Thymus (tissue), 14 donors: ENCODE data around the gene RFPL4AL1. TPM values are rescaled to one million over a fixed set of nuclear protein-coding genes. Genes with fewer than 3 reads are reported as not detected.
"Not testable (repeated sequence)": the region's sequence is repeated elsewhere in the genome, so short reads cannot be mapped to it uniquely, and the experiment has no call there.

Source experiments
- DNase-seq, 9 donors: peaks; one replicate each; pipeline ENCODE4 v3.0.0-alpha.2; 2013; ENCODE audit warnings: low spot score in 9 of 9, low read depth in 6 of 9, missing footprints in 1 of 9
- H3K27ac ChIP-seq, 2 donors: one replicate each; pipeline ENCODE4 v1.5.1; 2013; ENCODE audit warnings: control low read depth in 1 of 2, low read depth in 1 of 2, low read length in 1 of 2, mild to moderate bottlenecking in 1 of 2, moderate library complexity in 1 of 2
- H3K27me3 ChIP-seq, 2 donors: one replicate each; pipeline ENCODE4 v1.5.1; 2013; ENCODE audit warnings: low read length in 1 of 2; ENCODE audit not compliant: control insufficient read depth in 2 of 2, insufficient read depth in 1 of 2
- H3K36me3 ChIP-seq, 2 donors: one replicate each; pipeline ENCODE4 v1.5.1; 2013; ENCODE audit warnings: low read length in 1 of 2, mild to moderate bottlenecking in 1 of 2, moderate library complexity in 1 of 2; ENCODE audit not compliant: control insufficient read depth in 2 of 2, insufficient read depth in 2 of 2
- H3K4me1 ChIP-seq, 2 donors: one replicate each; pipeline ENCODE4 v1.5.1; 2013; ENCODE audit warnings: low read length in 2 of 2; ENCODE audit not compliant: control insufficient read depth in 2 of 2, insufficient read depth in 2 of 2
- H3K4me3 ChIP-seq, 2 donors: one replicate each; pipeline ENCODE4 v1.5.1; 2013; ENCODE audit warnings: low read length in 2 of 2, control low read depth in 1 of 2, mild to moderate bottlenecking in 1 of 2
- H3K9me3 ChIP-seq, 2 donors: one replicate each; pipeline ENCODE4 v1.5.1; 2013; ENCODE audit warnings: low read length in 1 of 2, mild to moderate bottlenecking in 1 of 2; ENCODE audit not compliant: control insufficient read depth in 2 of 2, insufficient read depth in 1 of 2
- WGBS: extraction: QIAGEN DNeasy Blood & Tissue Kit; methylation state at CpG from one replicate; pipeline ENCODE4 v1.1.7; 2013; 5-methylcytosine and 5-hydroxymethylcytosine counted together
- long read RNA-seq, 10 donors: transcript quantifications; one replicate each; lab custom pipeline, GENCODE V29; 2026
- polyA plus RNA-seq: library from polyadenylated mRNA; stranded (reverse); fragments of 200-250 nt; gene quantifications from one replicate; pipeline ENCODE4 v1.2.3, GENCODE V29; 2013
- total RNA-seq: library from RNA; stranded (reverse); fragments of 120-200 nt; gene quantifications from one replicate; pipeline ENCODE4 v1.2.4, GENCODE V29; 2013
- donor health status: healthy.

The RFPL4AL1 gene
- total RNA-seq, result 0.28 TPM
- 0.05 TPM for polyA plus RNA-seq
- long read RNA-seq, donor 1, result 0 reads
- long read RNA-seq, donor 2, result 0 reads
- long read RNA-seq, donor 3, result 0 reads
- long read RNA-seq, donor 4, result 0 reads
- long read RNA-seq, donor 5, result 0 reads
- long read RNA-seq, donor 6, result 0 reads
- long read RNA-seq, donor 7, result 0 reads
- long read RNA-seq, donor 8, result 0 reads
- long read RNA-seq, donor 9, result 0 reads
- long read RNA-seq, donor 10, result 0 reads

DNA sequence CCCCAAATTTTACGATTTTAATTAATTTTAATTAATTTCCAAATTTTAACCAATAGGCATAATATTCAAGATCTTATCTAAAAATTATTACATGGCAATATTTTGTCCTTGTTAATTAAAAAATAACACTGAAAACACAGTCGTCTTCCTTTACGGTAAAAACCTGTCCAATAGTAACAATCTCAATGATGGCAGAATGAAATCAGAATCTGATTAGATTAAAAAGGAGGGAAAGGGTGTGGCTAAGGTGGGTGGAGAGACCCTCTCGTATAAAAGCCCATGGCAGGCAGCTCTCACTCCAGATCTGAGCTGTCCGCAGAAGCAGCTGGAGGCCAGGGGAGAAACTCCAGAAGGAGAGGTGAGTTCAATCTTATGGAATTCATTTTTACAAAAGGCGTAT is at the start of gene RFPL4AL1:
Gene RFPL4AL1, plus strand, starts transcription at position 301 of the 400 bp plus-strand sequence. CDS start 2,687 bp downstream, outside the sequence.
- H3K36me3 ChIP-seq, H3K4me3 ChIP-seq, H3K27ac ChIP-seq, H3K9me3 ChIP-seq, DNase-seq, H3K4me1 ChIP-seq, H3K27me3 ChIP-seq: not testable (repeated sequence)
- 92% methylated on average over 5 of the region's 6 CpGs for WGBS

GRCh38 chr19:55720214-55720746 is 48.6 kb upstream of the RFPL4AL1 start:
- Histone ChIP-seq H3K4me1 (no peaks in the 10 kb centered on the region), H3K27me3 (peaks cover 0 to 2% of the 10 kb centered on the region in 2 donors), H3K9me3 (no peaks in the 10 kb centered on the region), H3K36me3 (no peaks in the 10 kb centered on the region), H3K27ac (no peak overlapping the region), H3K4me3 (no peak overlapping the region)
- DNase-seq, result no peak
- WGBS, result 75% methylated on average over 5 of the region's 5 CpGs

DNA sequence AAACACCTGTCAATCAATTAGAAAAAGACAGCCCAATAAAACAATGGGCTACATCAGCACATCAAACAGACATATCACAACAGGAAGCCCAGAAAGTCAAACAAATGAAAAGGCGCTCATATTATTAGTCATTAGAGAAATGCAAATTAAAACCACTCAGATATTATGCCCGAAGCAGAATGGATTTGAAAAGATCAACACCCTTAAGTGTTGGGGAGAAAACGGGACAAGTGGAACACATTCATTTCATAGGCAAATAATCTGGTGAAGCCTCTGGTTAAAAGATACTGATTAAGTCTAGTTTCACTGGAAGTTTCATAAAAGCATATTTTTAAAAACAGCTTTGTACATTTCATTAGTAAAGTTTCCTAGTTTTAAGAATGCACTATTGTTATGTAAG is 48.1 kb upstream of the RFPL4AL1 start:
- WGBS, result 96% methylated on average over 3 of the region's 3 CpGs
- DNase-seq, result no peak
- Histone ChIP-seq H3K4me3 (no peak overlapping the region), H3K9me3 (no peaks in the 10 kb centered on the region), H3K4me1 (no peaks in the 10 kb centered on the region), H3K27ac (no peak overlapping the region), H3K36me3 (no peaks in the 10 kb centered on the region), H3K27me3 (peaks cover 0 to 2% of the 10 kb centered on the region in 2 donors)

DNA sequence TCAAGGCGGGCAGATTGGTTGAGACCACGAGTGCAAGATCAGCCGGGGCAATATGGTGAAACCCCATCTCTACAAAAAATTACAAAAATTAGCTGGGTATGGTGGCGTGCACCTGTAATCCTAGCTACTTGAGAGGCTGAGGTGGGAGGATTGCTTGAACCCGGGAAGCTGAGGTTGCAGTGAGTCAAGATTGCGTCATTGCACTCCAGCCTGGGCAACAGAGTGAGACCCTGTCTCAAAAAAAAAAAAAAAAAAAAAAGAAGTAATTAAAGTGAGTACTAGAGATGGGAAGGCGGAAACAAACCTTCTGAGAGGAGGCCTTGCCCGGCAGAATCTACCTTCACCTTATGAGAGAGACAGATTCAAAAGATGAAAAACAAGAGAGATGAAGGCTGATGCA is 45.4 kb upstream of the RFPL4AL1 start:
- H3K9me3 ChIP-seq, result no peaks in the 10 kb centered on the region
- H3K4me3 ChIP-seq, result no peak overlapping the region
- 93% methylated on average over 8 of the region's 8 CpGs for WGBS
- DNase-seq, result no peak
- no peak overlapping the region for H3K27ac ChIP-seq
- no peaks in the 10 kb centered on the region for H3K27me3 ChIP-seq
- H3K36me3 ChIP-seq, result no peaks in the 10 kb centered on the region
- no peaks in the 10 kb centered on the region for H3K4me1 ChIP-seq

DNA sequence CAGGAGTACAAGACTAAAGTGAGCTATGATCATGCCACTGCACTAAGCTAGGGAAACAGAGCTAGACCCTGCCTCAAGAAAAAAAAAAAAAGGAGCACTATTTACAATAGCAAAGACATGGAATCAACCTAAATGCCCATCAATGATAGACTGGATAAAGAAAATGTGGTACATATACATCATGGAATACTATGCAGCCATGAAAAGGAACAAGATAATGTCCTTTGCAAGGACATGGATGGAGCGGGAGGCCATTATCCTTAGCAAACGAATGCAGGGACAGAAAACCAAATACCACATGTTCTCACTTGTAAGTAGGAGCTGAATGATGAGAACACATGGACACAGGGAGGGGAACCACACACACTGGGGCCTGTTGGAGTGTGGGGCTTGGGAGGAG is 38.5 kb upstream of the RFPL4AL1 start:
- not testable (repeated sequence) for H3K9me3 ChIP-seq, H3K27me3 ChIP-seq, H3K36me3 ChIP-seq, H3K4me1 ChIP-seq, DNase-seq, H3K27ac ChIP-seq, H3K4me3 ChIP-seq
- WGBS, result 89% methylated on average over 2 of the region's 2 CpGs

DNA sequence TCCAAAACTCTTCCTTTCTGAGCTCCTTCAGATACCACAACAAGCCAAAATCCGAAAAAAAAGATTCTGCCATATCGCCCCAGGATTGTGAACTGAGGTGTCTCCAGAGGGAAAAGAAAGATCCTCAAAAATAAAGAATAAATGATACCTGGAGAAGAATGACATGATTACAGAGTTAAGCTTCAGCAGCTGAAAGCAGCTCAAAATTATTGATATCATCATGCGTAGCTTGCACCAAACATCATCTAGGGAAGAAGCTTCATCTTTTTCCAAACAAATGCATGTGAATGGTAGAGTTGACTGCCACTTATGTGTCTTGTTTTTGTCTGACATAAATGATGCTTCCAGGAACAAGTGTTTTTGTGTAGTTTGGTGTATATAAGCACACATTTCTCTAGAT is 30.6 kb upstream of the RFPL4AL1 start, which contains the start of gene NLRP9:
Gene NLRP9, minus strand, starts transcription at position 101 of the 400 bp plus-strand sequence. Its CDS starts 28 bp downstream, at position 73.
- 98% methylated on average over 3 of the region's 3 CpGs for WGBS
- Histone ChIP-seq H3K4me1 (no peaks in the 10 kb centered on the region), H3K27me3 (no peaks in the 10 kb centered on the region), H3K9me3 (no peaks in the 10 kb centered on the region), H3K27ac (no peak within 1 kb of the TSS), H3K4me3 (no peak within 1 kb of the TSS), H3K36me3 (no peaks in the 10 kb centered on the region)
- no peak for DNase-seq

DNA sequence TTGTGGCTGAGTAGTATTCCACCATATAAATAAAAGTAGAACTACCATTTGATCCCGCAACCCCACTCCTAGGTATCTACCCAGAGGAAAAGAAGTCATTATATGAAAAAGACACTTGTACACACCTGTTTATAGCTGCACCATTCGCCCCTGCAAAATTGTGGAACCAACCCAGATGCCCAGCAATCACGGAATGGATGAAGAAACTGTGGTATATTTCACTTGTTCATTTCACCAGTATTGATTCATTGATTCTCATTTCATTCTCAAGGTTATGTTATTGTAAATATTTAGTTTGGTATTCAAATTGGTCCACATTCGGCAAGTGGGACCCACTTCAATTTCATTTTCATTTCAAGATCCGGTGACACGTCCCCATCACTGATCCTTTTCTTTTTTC is 18.2 kb upstream of the RFPL4AL1 start:
- Histone ChIP-seq H3K4me3 (no peak overlapping the region), H3K9me3 (no peaks in the 10 kb centered on the region), H3K4me1 (no peaks in the 10 kb centered on the region), H3K27me3 (no peaks in the 10 kb centered on the region), H3K36me3 (no peaks in the 10 kb centered on the region), H3K27ac (no peak overlapping the region)
- DNase-seq, result no peak
- WGBS, result 96% methylated on average over 6 of the region's 6 CpGs

DNA sequence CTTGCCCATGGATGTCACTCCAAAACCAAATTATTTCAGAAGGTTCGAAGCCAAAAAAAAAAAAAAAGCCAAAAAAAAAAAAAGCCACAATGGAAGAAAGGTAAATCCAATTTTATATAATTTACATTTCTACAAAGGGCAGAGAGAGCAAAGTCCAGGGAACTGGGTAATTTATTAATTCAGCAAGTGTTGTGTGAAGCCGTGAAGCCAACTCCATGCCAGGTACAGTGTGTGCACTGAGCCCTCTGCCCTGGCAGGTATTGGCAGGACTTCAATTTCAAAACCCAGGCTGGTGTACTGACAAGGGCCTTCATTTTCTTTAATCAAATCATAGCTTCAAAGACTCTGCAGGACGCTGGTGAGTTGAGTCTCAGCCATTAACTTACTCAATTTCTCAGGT is 15.5 kb upstream of the RFPL4AL1 start:
- no peak overlapping the region for H3K4me3 ChIP-seq

GRCh38 chr19:55756808-55757207 is 12.1 kb upstream of the RFPL4AL1 start:
- WGBS, result 83% methylated on average over 4 of the region's 4 CpGs
- H3K36me3 ChIP-seq, H3K9me3 ChIP-seq, H3K4me3 ChIP-seq, H3K4me1 ChIP-seq, H3K27me3 ChIP-seq, DNase-seq, H3K27ac ChIP-seq: not testable (repeated sequence)

More for the DNA sequence above, 15.5 kb upstream of the RFPL4AL1 start:
- Histone ChIP-seq H3K36me3 (no peaks in the 10 kb centered on the region), H3K27ac (no peak overlapping the region), H3K27me3 (no peaks in the 10 kb centered on the region), H3K4me1 (no peaks in the 10 kb centered on the region), H3K9me3 (no peaks in the 10 kb centered on the region)
- 68% methylated on average over 3 of the region's 3 CpGs for WGBS
- DNase-seq, result no peak
